HK-2 (cell line): ENCODE measurements around the gene ZCRB1.
"Not testable (repeated sequence)": the region's sequence is repeated elsewhere in the genome, so short reads cannot be mapped to it uniquely, and the experiment has no call there.

Source experiments
- DNase-seq: peaks from one replicate; pipeline ENCODE4 v3.0.0-alpha.2; 2018; ENCODE audit not compliant: unreplicated experiment

The ZCRB1 gene

GRCh38 chr12:42325653-42326474, at the start of gene ZCRB1, which contains the start of gene PPHLN1:
TSS of gene ZCRB1 (minus strand) at chr12:42326094. CDS start at chr12:42324102, 1,992 bp downstream.
TSS of gene PPHLN1 (plus strand) at chr12:42326167. CDS start at chr12:42335903, 9,736 bp downstream.
- peak; percentile 84 for DNase-seq

GRCh38 chr12:42373669-42374068, 47.8 kb upstream of the ZCRB1 start:
- no peak for DNase-seq

- no peak for DNase-seq
Observed at GRCh38 chr12:42372154-42372791, 46.4 kb upstream of the ZCRB1 start.

GRCh38 chr12:42370013-42370412, 44.1 kb upstream of the ZCRB1 start:
- no peak for DNase-seq

- no peak for DNase-seq
Observed at GRCh38 chr12:42365486-42365885, 39.6 kb upstream of the ZCRB1 start.

- DNase-seq: no peak
Observed at GRCh38 chr12:42364692-42365091, 38.8 kb upstream of the ZCRB1 start.

- DNase-seq: no peak
Observed at GRCh38 chr12:42362647-42363260, 36.9 kb upstream of the ZCRB1 start.

- DNase-seq: no peak
Observed at GRCh38 chr12:42361909-42362646, 36.2 kb upstream of the ZCRB1 start.

GRCh38 chr12:42360747-42361403, 35.0 kb upstream of the ZCRB1 start:
- no peak for DNase-seq

GRCh38 chr12:42356344-42356743, 30.4 kb upstream of the ZCRB1 start:
- no peak for DNase-seq

- DNase-seq: not testable (repeated sequence)
Observed at GRCh38 chr12:42350021-42350407, 24.1 kb upstream of the ZCRB1 start.

GRCh38 chr12:42349119-42350020, 23.5 kb upstream of the ZCRB1 start:
- not testable (repeated sequence) for DNase-seq

- no peak for DNase-seq
Observed at GRCh38 chr12:42346403-42347002, 20.6 kb upstream of the ZCRB1 start.

GRCh38 chr12:42343721-42344120, 17.8 kb upstream of the ZCRB1 start:
- no peak for DNase-seq

GRCh38 chr12:42342028-42342427, 16.1 kb upstream of the ZCRB1 start:
- DNase-seq: no peak

GRCh38 chr12:42338280-42338679, 12.4 kb upstream of the ZCRB1 start:
- DNase-seq: no peak

GRCh38 chr12:42336286-42336685, 10.4 kb upstream of the ZCRB1 start:
- DNase-seq: no peak

- DNase-seq: no peak
Observed at GRCh38 chr12:42332301-42333285, 6.7 kb upstream of the ZCRB1 start.

- not testable (repeated sequence) for DNase-seq
Observed at GRCh38 chr12:42330097-42330496, 4.2 kb upstream of the ZCRB1 start.
